Superior temporal gyrus (tissue), 1 donor: Measurements from ENCODE around the gene DACH1.

Source experiments
- DNase-seq: peaks from one replicate; pipeline ENCODE4 v3.0.0-alpha.2; 2016; ENCODE audit errors: extremely low spot score

Gene DACH1

DNA sequence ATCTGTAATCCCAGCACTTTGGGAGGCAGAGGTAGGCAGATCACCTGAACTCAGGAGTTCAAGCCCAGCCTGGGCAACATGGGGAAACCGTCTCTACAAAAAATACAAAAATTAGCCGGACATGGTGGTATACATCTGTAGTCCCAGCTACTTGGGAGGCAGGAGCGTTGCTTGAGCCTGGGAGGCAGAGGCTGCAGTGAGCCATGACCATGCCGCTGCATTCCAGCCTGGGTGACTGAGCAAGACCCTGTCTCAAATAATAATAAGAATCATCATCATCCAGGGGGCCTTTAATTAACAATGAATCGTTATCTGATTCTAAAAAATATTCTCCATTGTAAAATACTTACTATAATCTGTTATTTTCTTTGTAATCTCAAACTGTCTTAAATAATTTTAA, 283.4 kb downstream of the DACH1 start:
- no peak for DNase-seq

DNA sequence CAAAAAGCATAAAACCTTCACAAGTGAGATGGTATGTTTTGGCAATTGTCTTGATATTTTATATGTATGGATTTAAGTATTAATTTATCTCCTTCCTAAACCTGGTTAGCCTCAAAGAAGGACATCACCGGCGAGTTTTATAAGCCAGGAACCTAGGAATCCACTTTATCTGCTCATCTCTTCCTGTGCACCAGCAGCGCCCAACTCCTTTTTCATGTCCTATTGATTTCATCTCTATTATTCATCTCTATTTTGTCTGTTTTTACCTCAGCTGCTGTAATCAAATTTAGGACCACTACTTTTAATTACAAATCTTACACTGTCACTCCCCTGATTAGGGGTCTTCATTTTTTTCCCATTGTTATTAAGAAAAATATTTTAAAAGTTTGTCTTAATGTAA, 286.4 kb downstream of the DACH1 start:
- DNase-seq = no peak

DNA sequence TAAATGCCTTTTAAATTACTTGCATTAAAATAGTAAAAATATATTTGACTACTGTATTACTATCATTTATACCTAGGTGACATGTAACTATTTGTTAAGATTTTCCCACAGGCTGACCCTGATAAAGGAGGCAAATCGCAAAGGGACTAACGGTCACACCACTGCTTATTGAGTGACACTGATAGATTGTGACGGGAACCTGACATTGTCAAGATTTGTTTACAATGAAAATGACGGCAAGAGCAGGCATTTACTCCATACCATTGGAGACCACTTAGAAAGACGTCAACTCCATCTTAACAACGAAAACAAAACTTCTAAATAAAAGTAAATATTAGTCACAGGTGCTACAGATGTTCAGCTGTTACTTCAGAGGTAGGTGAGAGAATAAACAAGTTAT, 289.0 kb downstream of the DACH1 start:
- no peak for DNase-seq

DNA sequence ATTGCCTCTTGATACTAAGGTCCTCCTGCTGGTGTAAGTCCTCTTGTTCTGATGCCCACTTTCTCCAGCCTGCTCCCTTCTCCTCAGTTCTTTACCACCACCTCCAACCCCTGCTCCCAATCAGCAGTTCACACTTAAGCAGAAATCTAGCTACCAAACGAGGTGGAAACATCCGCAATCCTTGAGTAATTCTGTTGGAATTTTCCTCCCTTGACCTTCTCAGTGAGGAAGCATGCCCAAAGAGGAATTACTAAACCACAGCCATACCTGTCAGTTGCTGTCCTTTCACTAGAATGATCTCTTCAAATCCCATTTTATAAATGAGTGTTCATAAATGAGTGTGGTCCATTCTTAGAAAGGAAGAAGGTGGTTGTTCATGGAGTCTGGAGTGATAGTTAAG, 289.9 kb downstream of the DACH1 start:
- DNase-seq = no peak

DNA sequence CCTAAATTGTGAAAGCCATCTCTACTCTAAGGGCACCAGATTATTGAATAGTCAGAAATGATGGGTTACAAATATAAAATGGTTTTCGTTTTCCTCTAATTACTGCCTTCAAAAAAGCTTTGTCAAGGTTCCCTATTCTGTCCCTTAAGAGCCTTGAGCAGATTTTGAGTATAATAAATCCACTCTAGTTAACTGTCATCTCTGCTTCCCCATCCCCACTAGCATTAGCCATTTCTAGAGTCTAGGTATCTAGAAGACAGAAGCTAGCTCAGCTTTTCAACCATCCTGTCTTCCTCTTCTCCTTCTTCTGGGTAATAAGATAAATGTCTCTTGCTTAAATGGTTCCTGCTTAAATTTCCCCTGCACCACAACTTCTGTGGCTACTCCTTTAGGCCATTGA, 290.4 kb downstream of the DACH1 start:
- no peak for DNase-seq

DNA sequence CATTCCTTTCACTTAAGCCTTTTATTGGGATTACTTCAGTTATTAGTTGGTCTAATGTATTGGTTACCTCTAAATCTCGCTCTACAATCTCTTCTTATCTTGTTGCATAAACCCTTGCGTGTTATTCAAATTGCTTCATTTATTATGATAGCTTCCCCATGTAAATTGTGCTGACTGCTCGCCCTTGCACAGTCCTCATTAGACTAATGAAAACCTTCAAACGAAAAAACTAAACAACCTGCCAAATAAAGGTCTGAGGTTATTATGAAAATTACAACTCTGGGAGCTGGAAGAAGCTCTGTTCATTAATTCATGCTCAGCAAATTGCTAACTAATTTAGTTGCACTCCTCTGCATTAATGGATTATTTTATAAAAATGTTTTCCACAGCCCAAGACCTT, 320.1 kb downstream of the DACH1 start:
- no peak for DNase-seq

DNA sequence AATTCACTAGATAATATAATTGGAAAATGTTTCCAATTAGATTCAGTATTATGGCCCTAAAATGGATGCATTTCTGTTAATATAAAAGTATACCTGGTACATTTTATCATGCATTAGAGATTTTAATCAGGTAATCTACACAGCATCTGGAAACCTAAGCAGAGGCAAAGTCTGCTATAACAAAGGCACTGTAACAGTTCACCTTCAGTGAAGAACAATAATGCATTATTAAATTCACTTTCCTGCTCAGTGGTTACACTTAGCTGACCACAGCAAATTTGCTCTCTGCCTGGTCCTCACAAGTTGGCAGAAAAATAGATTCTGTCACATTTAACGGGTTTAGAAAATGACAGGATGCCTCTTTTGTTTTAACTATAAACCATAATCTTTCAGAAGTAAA, 326.9 kb downstream of the DACH1 start:
- DNase-seq = no peak

DNA sequence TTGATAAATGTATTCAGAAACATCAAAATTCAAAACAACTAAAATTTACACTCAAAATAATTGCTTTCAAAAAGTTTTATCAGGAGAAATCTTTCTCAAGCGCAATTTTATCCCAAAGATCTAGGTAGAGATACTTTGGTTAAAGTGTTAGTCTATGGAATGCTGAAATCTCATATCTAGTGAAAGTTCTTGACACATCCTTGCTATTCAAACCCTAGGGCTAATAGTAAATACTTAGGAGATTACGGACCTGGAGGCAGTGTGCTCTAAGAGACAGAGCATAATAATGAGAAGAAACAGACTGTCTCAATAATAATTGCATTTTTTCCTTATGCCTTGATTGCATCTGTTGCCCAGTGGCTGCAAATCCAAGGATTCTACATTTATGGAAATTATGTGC, 330.8 kb downstream of the DACH1 start:
- DNase-seq = no peak

DNA sequence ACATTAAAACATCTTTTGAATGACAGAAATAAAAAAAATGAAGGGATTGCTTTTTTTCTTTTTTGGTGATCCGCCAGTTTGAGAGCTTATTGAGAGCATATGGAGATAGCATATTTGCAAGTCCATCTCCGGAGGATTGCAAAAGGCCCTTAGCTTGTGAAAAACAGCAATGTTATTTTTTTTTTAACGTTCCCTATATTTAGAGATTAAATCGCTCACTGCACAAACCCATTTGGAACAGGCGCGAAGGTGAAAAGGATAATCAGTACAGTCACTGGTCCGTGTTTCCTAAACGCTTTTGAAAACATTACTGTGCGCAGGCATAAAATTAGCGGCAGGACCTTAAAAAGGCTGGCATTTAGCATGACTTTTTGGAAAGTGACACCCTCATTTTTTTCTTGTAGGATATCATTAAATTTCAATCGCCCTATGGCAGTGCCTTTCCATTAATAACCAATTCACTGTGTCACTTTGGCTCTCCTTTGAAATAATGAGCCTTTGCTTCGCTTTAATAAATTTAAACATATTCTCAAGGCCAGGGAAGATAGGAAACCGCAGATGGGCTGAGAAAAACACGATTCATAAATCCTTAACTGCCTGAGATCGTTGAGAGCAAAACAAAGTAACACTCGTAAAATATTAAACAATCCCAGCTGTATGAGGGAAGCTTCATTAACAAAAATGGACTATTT, 342.2 kb downstream of the DACH1 start:
- no peak for DNase-seq

DNA sequence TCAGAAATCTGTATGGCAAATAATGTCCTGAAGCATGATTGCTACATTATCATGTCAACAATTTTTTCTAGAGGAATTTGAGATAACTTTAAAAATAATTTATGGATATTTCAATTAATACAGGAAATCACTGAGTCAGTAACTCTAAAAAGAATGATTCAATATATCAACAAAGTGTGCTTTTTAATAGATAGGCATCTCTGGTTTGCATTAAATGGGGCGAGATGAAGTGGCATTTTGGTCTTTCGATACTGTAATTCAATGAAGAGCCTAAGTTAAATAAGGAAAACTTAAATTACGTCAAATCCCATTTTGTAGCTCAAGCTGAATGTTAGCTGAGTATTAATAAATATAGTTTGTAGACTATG, 342.8 kb downstream of the DACH1 start:
- no peak for DNase-seq

DNA sequence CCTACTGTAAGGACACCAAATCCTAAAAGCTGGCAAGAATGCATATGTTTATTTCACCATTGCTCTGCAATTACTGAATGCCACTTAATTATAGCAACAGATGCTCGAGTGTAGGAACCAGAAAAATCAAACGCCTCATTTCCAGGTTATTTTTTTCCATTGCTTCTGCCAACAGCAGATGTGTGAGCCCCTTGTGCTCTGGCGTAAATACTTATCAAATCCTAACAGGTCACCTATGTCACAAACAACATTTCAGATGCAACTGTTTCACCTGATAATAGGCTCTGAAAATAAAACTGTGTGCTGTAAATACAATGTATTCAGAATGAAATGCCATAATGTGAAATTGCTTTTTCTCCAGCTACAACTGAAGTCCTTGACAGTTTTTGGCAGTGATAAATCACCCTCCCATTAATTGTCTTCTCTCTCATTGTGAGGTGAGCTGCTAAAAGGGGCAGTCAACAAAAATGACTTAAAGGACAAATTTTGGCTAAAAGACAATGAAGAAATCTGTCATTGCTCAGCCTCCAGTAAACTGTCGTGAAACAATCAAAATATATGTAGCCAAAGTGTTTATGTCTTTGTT, 344.0 kb downstream of the DACH1 start:
- DNase-seq = no peak

DNA sequence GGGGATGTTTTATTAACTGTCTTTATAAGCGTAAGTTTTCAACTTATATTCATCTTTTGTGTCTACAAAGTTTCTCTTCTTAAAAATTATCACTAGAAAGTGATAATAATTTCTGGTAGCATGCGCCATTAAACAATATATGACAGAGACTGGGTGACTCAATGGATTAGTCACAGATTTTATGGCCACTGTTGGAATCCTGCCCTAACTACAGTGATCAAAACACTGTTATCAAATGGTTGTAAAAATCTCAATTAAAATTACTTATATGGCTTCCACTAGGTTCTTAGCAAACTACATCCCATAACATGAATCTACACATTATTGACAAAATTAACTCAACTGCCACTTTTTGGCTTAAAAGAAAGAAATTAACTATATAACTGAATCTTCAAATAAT, 350.0 kb downstream of the DACH1 start:
- DNase-seq = no peak

DNA sequence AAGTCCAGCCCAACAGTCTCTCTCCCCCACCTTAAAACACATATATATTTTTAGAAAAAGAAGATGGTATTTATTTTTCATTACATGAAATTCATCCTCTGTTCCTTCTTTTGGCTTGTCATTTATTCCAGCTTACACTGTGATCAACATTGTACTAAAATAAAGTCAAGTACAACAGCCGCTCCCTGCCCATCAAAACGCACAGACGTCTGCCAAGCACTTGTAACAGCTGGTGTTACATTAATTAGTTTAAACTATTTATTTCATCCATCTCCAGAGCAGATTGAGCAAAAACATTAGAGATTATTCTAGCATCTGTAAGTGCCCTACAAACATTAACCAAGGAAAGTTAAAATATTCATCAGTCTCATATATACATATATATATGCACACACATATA, 350.5 kb downstream of the DACH1 start:
- DNase-seq = no peak

DNA sequence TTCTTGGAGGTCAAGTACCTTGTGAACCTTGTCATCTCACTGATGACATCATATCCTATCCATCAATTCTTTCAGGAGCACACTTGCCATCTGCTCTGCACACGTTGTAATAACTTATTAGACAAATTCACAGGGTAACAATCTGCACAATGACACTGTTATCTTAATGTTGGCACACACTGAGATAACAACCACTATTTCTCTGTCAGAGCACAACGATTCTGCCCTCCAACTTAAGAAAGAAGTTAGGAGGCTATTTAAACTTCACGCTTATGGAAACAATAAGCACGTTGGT, 351.3 kb downstream of the DACH1 start:
- no peak for DNase-seq

DNA sequence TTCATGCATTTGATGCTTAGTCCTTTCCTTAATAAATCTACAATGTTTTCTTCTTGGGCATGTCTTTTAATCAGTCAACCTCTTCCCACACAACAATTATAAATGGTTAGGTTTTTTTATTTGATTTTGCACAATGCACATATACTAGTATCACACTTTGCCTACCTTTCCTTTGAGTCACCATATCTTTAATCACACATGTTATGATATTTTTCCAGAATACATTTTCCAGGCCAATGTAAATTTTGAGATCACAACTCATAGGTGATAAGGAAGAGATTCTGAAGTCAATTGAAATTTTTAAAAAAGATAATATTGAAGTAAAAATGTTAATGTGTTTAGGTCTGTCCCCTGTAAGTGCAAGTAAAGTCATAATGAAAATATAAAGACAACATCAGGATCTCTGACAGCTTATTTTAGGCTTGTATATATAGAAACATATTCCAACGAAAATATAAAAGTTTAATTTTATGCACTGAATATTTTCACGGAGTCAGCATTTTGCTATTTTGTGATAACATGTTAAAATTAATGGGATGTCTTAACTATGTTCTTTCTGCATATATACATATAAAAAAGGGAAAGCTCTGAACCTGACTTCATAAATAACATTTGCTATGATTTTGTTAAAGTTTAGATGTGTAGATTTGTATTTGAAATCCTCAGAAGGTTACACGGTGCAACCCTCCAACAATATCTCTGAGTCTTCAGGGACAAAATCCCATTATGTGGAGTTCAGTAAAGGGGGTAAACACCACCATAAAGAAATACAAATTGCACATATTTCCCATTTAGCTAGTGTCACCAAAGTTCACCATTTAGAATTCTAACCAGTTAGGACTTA, 351.9 kb downstream of the DACH1 start:
- no peak for DNase-seq

DNA sequence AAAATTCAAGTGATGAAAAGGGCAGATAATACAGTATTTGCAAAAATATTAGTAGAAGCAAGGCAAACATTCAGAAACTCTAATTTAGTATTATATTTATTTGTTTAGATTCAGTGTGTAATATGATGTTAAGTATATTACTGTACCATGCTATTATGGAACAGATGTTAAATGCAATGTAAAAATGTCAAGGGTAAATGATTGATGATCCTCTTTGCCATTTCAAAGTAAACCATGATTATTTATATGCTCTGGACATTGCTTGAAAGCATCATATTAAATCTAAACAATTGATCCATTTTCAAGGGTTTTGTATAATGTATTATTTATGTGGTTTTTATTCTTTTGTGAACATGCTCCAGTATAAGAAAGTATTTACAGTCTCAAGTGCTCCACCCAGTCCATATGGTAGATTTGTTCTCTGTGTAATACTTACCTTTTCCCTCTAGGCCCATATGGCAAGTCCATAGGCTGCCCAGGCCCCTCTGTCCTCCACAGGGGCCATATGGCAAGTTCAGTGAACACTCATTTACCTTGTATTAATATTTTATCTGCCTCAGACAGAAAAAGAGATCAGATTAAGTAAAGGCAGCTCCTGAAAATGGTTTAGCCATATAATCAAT, 353.5 kb downstream of the DACH1 start:
- no peak for DNase-seq

DNA sequence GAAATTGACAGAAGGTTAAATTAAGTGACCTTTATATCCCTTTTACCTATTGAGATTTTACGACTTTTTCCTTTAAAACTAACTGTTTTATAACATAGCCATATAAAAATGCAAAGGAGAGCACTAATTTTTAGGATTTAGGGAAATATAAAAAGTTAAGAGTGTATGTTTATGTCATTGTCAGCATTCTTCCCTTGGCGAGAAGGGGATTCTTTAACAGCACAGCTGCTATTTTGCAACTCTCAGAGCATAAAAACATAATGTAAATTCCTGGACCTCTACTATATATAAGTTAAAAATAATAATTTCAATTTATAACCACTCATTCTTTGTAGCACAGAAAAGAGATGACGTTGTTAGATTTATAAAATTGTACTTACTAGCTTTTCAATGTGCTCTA, 363.2 kb downstream of the DACH1 start:
- no peak for DNase-seq

DNA sequence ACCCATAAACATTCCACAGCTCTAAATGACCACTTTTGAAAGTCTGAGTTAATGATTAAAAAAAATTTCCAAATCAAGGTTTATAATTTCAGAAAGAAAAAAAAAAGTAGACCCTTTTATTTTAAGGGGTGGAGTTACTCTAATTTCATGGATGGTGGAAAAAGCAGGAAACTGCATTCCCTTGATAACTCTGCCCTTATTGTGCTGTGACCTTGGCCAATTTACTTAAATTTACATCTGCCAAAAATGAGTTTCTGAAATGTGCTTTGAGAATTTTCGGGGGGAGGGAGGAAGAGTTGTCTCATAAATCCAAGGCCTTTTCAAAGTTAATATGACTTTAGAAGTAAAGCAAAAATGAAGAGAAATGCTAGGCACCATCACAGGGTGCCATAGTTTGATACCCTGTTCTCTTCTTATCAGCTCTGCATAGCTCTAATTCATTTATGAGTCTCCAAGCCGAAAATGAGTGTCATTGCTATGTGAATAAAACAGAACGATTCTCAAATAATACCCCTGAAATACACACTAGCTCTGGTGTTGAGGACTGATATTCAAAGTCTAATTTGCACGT, 367.0 kb downstream of the DACH1 start:
- no peak for DNase-seq

DNA sequence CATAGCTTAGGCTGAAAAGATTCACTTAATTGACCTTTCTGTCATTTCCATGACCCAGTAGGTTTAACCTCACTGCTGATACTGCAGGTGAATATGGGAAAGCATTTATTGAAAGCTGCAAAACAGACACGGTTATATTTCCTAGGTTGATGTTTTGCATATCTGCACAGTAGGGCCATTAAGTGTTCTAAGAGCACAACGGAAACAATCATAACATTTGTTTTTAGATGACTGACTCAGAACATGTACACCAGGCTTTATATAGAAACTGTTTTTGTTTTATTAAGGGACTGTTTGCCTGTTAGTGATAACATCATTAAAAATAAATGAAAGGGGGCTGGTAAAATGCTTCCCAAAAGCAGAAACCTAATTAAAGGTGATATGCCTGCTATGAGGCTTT, 367.8 kb downstream of the DACH1 start:
- DNase-seq = no peak

DNA sequence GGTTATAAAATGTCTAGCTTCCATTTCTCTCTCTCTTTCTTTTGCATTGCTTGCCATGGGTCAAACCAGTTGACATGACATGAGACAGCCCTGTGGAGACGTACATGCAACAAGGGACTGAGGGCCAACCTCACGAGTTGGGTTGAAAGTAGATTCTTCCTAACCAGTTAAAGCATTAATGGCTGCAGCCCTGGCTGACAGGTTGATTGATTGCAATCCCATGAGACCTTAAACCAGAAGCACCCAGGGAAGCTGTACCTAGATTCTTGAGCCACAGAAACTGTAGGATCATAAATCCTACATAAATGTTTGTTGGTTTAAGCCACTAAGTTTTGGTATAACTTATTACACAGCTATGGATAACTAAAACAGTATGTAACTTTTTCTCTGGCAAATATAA, 373.8 kb downstream of the DACH1 start:
- DNase-seq = no peak

DNA sequence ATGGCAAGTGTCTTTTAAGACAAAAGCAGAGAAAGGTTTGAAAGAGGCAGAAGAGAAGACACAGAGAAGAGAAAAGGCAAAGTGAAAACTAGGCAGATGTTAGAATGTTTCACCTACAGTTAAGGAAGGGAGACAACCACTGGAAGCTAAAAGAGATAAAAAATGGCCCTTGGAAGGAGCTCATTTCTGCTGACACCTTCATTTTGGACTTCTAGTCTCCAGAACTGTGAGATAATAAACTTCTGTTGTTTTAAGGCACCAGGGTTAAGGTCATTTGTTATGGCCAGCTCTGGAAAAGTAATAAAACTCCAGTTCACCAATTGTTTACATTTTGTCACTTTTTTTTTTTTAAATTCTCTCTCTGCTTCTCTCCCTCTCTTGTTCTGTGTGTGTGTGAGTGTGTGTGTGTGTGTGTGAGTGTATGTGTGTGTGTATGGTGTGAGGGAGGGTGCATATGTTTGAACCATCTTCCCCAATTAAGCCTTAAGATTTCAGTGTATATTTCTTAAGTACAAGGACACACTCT, 374.6 kb downstream of the DACH1 start:
- no peak for DNase-seq

DNA sequence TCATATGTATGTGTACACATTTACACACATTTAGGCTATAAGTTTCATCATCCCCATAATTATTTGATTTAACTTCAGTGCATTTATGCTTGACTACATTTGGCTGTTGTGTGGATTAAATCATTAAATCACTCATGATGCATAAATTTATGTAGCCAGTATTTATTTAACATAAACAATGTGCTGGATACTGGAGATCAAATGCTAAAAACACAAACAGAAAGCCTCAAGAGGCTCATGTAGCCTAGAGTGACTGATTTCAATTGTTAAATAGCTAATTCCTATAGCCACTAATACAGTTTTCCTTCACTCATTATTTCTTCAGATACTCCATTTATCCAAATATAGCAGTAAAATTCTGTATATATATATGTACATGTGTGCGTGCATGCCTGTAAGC, 376.0 kb downstream of the DACH1 start:
- DNase-seq = no peak
